Omental fat pad (tissue), 4 donors: ENCODE results near the gene ADCY2. TPM values are rescaled to one million over a fixed set of nuclear protein-coding genes. Genes with fewer than 3 reads are reported as not detected.

ENCODE experiments used
- ATAC-seq: fragments of 150-250 bp; one replicate; pipeline ENCODE4 v1.9.1; 2016; ENCODE audit warnings: mild to moderate bottlenecking, moderate library complexity; ENCODE audit not compliant: low FRiP score
- DNase-seq: peaks from one replicate; pipeline ENCODE4 v3.0.0-alpha.2; 2019; ENCODE audit warnings: low spot score
- CTCF ChIP-seq, 3 donors: fragments of 450-650 bp; IDR thresholded peaks; one replicate each; pipeline ENCODE4 v1.5.1; 2016 to 2017; ENCODE audit warnings: antibody characterized with exemption in 3 of 3, mild to moderate bottlenecking in 3 of 3, moderate library complexity in 2 of 3
- total RNA-seq, 4 donors: library from RNA; depleted of rRNA; stranded (reverse); fragments of >200 nt; gene quantifications; one replicate each; pipeline ENCODE4 v1.1.0, GENCODE V29; 2016

The ADCY2 gene
- total RNA-seq, 4 donors from 2014 or later = 1.1 to 2.4 (median 1.7) TPM

GRCh38 chr5:7592910-7593309 lies 197.0 kb downstream of the ADCY2 start:
- no peak for DNase-seq
- no peak for TF ChIP-seq CTCF (IDR thresholded peaks at IDR 0.05)
- ATAC-seq = no peak

GRCh38 chr5:7597059-7597642 lies 201.2 kb downstream of the ADCY2 start:
- DNase-seq (no peak), ATAC-seq (no peak)
- TF ChIP-seq CTCF (IDR thresholded peaks at IDR 0.05) = no peak

GRCh38 chr5:7606840-7607465 lies 211.0 kb downstream of the ADCY2 start:
- TF ChIP-seq CTCF (IDR thresholded peaks at IDR 0.05) = no peak
- DNase-seq (no peak), ATAC-seq (no peak)

GRCh38 chr5:7608772-7609171 lies 212.8 kb downstream of the ADCY2 start:
- no peak for TF ChIP-seq CTCF (IDR thresholded peaks at IDR 0.05)
- ATAC-seq (no peak), DNase-seq (no peak)

- DNase-seq (no peak), ATAC-seq (no peak)
- no peak for TF ChIP-seq CTCF (IDR thresholded peaks at IDR 0.05)
These were observed 213.8 kb downstream of the ADCY2 start for GRCh38 chr5:7609726-7610125.

- ATAC-seq = no peak
- no peak for DNase-seq
- TF ChIP-seq CTCF (IDR thresholded peaks at IDR 0.05) = no peak
These were observed 214.7 kb downstream of the ADCY2 start for GRCh38 chr5:7610531-7611177.

- ATAC-seq (no peak), DNase-seq (no peak)
- no peak for TF ChIP-seq CTCF (IDR thresholded peaks at IDR 0.05)
These were observed 215.6 kb downstream of the ADCY2 start for GRCh38 chr5:7611518-7611917.
